Neutrophil (primary cell): ENCODE data around the gene HMMR.

Experiments used
- H3K27ac ChIP-seq: fragments of 200-600 bp; sonication (generic); 2 replicates; pipeline ENCODE4 v1.5.1; 2016; ENCODE audit warnings: mild to moderate bottlenecking, moderate library complexity
- H3K27me3 ChIP-seq: fragments of 200-600 bp; sonication (generic); 2 replicates; pipeline ENCODE4 v1.6.0; 2016; ENCODE audit warnings: mild to moderate bottlenecking
- H3K36me3 ChIP-seq: fragments of 200-600 bp; sonication (generic); 2 replicates; pipeline ENCODE4 v1.5.1; 2017
- H3K4me1 ChIP-seq, 2 experiments: fragments of 200-600 bp in 1 of 2; sonication (generic) in 1 of 2; 1 replicate in 1 of 2; 2 replicates in 1 of 2; pipeline versions ENCODE4 v1.5.1 to v1.6.1; 2013 to 2016; ENCODE audit warnings: low read depth in 1 of 2, low read length in 1 of 2, mild to moderate bottlenecking in 1 of 2, moderate library complexity in 1 of 2; ENCODE audit not compliant: control insufficient read depth in 1 of 2, insufficient read depth in 1 of 2
- H3K4me3 ChIP-seq, 2 experiments: fragments of 200-600 bp in 1 of 2; sonication (generic) in 1 of 2; 1 replicate in 1 of 2; 2 replicates in 1 of 2; pipeline ENCODE4 v1.5.1; 2013 to 2016; ENCODE audit warnings: low read depth in 1 of 2, low read length in 1 of 2, mild to moderate bottlenecking in 1 of 2, moderate library complexity in 1 of 2
- H3K9me3 ChIP-seq: fragments of 200-600 bp; sonication (generic); 2 replicates; pipeline ENCODE4 v1.5.1; 2016
- TF ChIP-seq, protein P1 (sequence below): fragments of 200-600 bp; sonication (generic); IDR thresholded peaks from 2 replicates; pipeline ENCODE4 v1.5.1; 2016; ENCODE audit warnings: antibody characterized with exemption

HMMR gene

DNA sequence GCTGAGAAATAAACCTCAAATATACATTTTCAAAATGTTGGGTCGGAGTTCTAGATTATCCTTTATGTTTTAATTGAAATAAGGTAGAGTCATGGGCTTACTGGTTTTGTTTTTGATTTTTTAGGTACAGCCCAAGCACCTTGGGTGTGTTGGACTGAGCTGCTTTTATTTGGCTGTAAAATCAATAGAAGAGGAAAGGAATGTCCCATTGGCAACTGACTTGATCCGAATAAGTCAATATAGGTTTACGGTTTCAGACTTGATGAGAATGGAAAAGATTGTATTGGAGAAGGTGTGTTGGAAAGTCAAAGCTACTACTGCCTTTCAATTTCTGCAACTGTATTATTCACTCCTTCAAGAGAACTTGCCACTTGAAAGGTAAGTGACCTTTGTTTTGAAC lies 19.5 kb upstream of the HMMR start:
- peaks cover 59% of the 10 kb centered on the region for H3K36me3 ChIP-seq

GRCh38 chr5:163444526-163444925 lies 15.9 kb upstream of the HMMR start:
- Histone ChIP-seq H3K27ac (no peak overlapping the region), H3K9me3 (no peaks in the 10 kb centered on the region), H3K36me3 (peaks cover 82% of the 10 kb centered on the region)

More for the DNA sequence above, 19.5 kb upstream of the HMMR start:
- no peak overlapping the region for H3K4me3 ChIP-seq
- TF ChIP-seq, protein P1, sequence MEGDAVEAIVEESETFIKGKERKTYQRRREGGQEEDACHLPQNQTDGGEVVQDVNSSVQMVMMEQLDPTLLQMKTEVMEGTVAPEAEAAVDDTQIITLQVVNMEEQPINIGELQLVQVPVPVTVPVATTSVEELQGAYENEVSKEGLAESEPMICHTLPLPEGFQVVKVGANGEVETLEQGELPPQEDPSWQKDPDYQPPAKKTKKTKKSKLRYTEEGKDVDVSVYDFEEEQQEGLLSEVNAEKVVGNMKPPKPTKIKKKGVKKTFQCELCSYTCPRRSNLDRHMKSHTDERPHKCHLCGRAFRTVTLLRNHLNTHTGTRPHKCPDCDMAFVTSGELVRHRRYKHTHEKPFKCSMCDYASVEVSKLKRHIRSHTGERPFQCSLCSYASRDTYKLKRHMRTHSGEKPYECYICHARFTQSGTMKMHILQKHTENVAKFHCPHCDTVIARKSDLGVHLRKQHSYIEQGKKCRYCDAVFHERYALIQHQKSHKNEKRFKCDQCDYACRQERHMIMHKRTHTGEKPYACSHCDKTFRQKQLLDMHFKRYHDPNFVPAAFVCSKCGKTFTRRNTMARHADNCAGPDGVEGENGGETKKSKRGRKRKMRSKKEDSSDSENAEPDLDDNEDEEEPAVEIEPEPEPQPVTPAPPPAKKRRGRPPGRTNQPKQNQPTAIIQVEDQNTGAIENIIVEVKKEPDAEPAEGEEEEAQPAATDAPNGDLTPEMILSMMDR, result no peak
- H3K9me3 ChIP-seq, result no peaks in the 10 kb centered on the region
- H3K4me1 ChIP-seq, result peaks cover 19 to 22% of the 10 kb centered on the region in 2 experiments
- no peaks in the 10 kb centered on the region for H3K27me3 ChIP-seq
- H3K27ac ChIP-seq, result no peak overlapping the region

DNA sequence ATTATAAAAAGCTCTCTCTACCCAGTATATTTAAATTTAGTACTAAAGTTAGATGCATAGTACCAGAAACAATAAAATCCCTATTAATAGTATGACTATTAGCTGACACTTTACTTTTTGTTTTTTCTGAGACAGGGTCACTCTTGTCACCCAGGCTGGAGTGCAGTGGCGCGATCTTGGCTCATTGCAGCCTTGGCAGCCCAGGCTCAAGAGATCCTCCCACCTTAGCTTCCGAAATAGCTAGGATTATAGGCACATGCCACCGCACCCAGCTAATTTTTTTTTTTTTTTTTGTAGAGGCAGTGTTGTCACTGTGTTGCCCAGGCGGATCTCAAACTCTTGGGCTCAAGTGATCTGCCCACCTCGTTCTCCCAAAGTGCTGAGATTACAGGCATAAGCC lies 15.1 kb upstream of the HMMR start:
- TF ChIP-seq, protein P1, result no peak
- peaks cover 78% of the 10 kb centered on the region for H3K36me3 ChIP-seq
- no peaks in the 10 kb centered on the region for H3K4me1 ChIP-seq
- no peaks in the 10 kb centered on the region for H3K27me3 ChIP-seq
- H3K9me3 ChIP-seq, result no peaks in the 10 kb centered on the region
- no peak overlapping the region for H3K27ac ChIP-seq
- H3K4me3 ChIP-seq, result no peak overlapping the region

More at GRCh38 chr5:163444526-163444925, 15.9 kb upstream of the HMMR start:
- Histone ChIP-seq H3K4me3 (no peak overlapping the region), H3K4me1 (no peaks in the 10 kb centered on the region), H3K27me3 (no peaks in the 10 kb centered on the region)
- TF ChIP-seq, protein P1, result no peak

DNA sequence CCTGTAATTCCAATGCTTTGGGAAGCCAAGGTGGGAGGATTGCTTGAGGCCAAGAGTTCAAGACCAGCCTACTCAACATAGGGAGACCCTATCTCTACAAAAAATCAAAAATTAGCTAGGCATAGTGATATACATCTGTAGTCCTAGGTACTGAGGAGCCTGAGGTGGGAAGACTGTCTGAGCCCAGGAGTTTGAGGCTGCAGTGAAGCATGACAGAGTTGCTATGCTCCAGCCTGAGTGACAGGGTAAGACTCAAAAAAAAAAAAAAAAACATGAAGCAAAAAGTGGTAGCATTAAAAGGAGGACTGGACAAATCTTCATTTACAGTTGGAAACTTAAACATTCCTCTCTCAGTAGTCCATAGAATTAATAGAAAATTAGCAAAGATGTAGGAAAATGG lies 13.2 kb upstream of the HMMR start:
- H3K36me3 ChIP-seq, result peaks cover 71% of the 10 kb centered on the region
- TF ChIP-seq, protein P1, result no peak
- no peaks in the 10 kb centered on the region for H3K9me3 ChIP-seq
- H3K4me3 ChIP-seq, result no peak overlapping the region
- no peaks in the 10 kb centered on the region for H3K27me3 ChIP-seq
- H3K27ac ChIP-seq, result no peak overlapping the region
- no peaks in the 10 kb centered on the region for H3K4me1 ChIP-seq

DNA sequence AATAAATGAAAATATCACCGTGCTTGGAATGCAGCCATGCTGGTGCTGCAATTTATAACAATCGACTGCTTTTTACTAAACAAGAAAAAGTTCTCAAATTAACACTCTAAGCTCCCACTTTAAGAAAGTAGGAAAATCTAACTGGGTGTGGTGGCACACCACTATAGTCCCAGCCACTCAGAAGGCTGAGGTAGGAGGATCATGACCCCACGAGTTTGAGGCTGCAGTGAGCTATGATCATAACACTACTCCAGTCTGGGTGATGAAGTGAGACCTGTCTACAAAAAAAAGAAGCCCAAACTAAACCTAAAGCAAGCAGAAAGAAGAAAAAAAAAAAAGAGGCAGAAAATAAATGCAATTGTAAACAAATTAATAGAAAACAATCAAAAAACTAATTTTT lies 12.6 kb upstream of the HMMR start:
- Histone ChIP-seq H3K4me1 (no peaks in the 10 kb centered on the region), H3K4me3 (no peak overlapping the region), H3K27me3 (no peaks in the 10 kb centered on the region), H3K9me3 (no peaks in the 10 kb centered on the region), H3K27ac (no peak overlapping the region), H3K36me3 (peaks cover 70% of the 10 kb centered on the region)
- TF ChIP-seq, protein P1, result no peak

GRCh38 chr5:163448491-163448890 lies 11.9 kb upstream of the HMMR start:
- Histone ChIP-seq H3K4me3 (no peak overlapping the region), H3K9me3 (no peaks in the 10 kb centered on the region), H3K36me3 (peaks cover 64% of the 10 kb centered on the region), H3K4me1 (no peaks in the 10 kb centered on the region), H3K27ac (no peak overlapping the region), H3K27me3 (no peaks in the 10 kb centered on the region)
- TF ChIP-seq, protein P1, result no peak
